Neural cell (in vitro differentiated cells): ENCODE results near the gene CSNK2A3.

Source experiments
- CTCF ChIP-seq: fragments of 450-650 bp; IDR thresholded peaks from 2 replicates; pipeline ENCODE4 v1.5.1; 2014; ENCODE audit warnings: antibody characterized with exemption, mild to moderate bottlenecking, moderate library complexity; ENCODE audit not compliant: poor library complexity, severe bottlenecking
- EP300 ChIP-seq: fragments of 450-650 bp; conservative IDR thresholded peaks from 2 replicates; pipeline ENCODE4 v1.6.1; 2014; ENCODE audit warnings: antibody characterized with exemption, mild to moderate bottlenecking, moderate library complexity; ENCODE audit not compliant: poor library complexity, severe bottlenecking
- EZH2 ChIP-seq: fragments of 200-600, 300-800 bp; shearing (Covaris generic), sonication (generic); IDR thresholded peaks from 2 replicates; pipeline ENCODE4 v1.6.1; 2014; ENCODE audit warnings: antibody characterized with exemption, low read length, borderline replicate concordance, mild to moderate bottlenecking; ENCODE audit not compliant: insufficient read depth, poor library complexity, severe bottlenecking
- MXI1 ChIP-seq: fragments of 450-650 bp; conservative IDR thresholded peaks from 2 replicates; pipeline ENCODE4 v1.6.1; 2014; ENCODE audit warnings: antibody characterized with exemption, mild to moderate bottlenecking; ENCODE audit not compliant: poor library complexity, severe bottlenecking
- POLR2AphosphoS5 ChIP-seq: IDR thresholded peaks from 2 replicates; pipeline ENCODE4 v1.6.1; 2012
- RAD21 ChIP-seq: fragments of 450-650 bp; conservative IDR thresholded peaks from 2 replicates; pipeline ENCODE4 v1.6.1; 2014; ENCODE audit warnings: antibody characterized with exemption, mild to moderate bottlenecking, moderate library complexity
- REST ChIP-seq: IDR thresholded peaks from 2 replicates; pipeline ENCODE4 v1.6.1; 2012; ENCODE audit warnings: borderline replicate concordance
- SMC3 ChIP-seq: fragments of 450-650 bp; conservative IDR thresholded peaks from 2 replicates; pipeline ENCODE4 v1.6.1; 2014; ENCODE audit warnings: antibody characterized with exemption, mild to moderate bottlenecking, moderate library complexity; ENCODE audit not compliant: poor library complexity
- TAF1 ChIP-seq: IDR thresholded peaks from 2 replicates; pipeline ENCODE4 v1.6.1; 2012; ENCODE audit warnings: low read depth

- no peak for TF ChIP-seq EP300
- no peak for TF ChIP-seq CTCF
- no peak for TF ChIP-seq EZH2
- TF ChIP-seq MXI1: no peak
- TF ChIP-seq SMC3: no peak
- TF ChIP-seq REST: no peak
- no peak for TF ChIP-seq RAD21
- no peak for TF ChIP-seq POLR2AphosphoS5
- TF ChIP-seq TAF1: no peak
These were observed 10.6 kb upstream of the CSNK2A3 start for GRCh38 chr11:11363674-11364073.
